Endothelial cell (in vitro differentiated cells): Measurements from ENCODE around the gene NEDD4L. TPM values are rescaled to one million over a fixed set of nuclear protein-coding genes. Genes with fewer than 3 reads are reported as not detected.

Source experiments
- DNase-seq: peaks from one replicate; pipeline ENCODE4 v3.0.0; 2021; ENCODE audit warnings: low spot score
- H3K27ac Mint-ChIP-seq: one replicate; pipeline ENCODE4 v1.8.0; 2021; ENCODE audit warnings: mixed read lengths, inconsistent platforms; ENCODE audit not compliant: unreplicated experiment
- H3K27me3 Mint-ChIP-seq: one replicate; pipeline ENCODE4 v1.8.0; 2021; ENCODE audit warnings: mild to moderate bottlenecking, moderate library complexity, mixed read lengths, inconsistent platforms; ENCODE audit not compliant: unreplicated experiment
- H3K36me3 Mint-ChIP-seq: one replicate; pipeline ENCODE4 v1.8.0; 2021; ENCODE audit warnings: mild to moderate bottlenecking, low read depth, mixed read lengths, inconsistent platforms; ENCODE audit not compliant: unreplicated experiment
- H3K4me1 Mint-ChIP-seq: one replicate; pipeline ENCODE4 v1.8.0; 2021; ENCODE audit warnings: mild to moderate bottlenecking, mixed read lengths, inconsistent platforms; ENCODE audit not compliant: unreplicated experiment
- H3K4me3 Mint-ChIP-seq: one replicate; pipeline ENCODE4 v1.8.0; 2021; ENCODE audit warnings: mild to moderate bottlenecking, mixed read lengths, inconsistent platforms; ENCODE audit not compliant: unreplicated experiment
- H3K9me3 Mint-ChIP-seq: one replicate; pipeline ENCODE4 v1.8.0; 2021; ENCODE audit warnings: mixed read lengths, inconsistent platforms; ENCODE audit not compliant: unreplicated experiment
- total RNA-seq: library from RNA; stranded (reverse); fragmentation: NEBNext Ultra II Directional; extraction: Animal tissue kit (Norgen Biotek cat#: 25700); gene quantifications from one replicate; pipeline ENCODE4 v1.2.1, GENCODE V29; 2021; ENCODE audit not compliant: unreplicated experiment
- TF ChIP-seq, protein P1 (sequence below): fragments of 200-600 bp; sonication (generic); IDR thresholded peaks from one replicate; pipeline ENCODE4 v1.5.0; 2021; ENCODE audit warnings: antibody characterized with exemption; ENCODE audit not compliant: unreplicated experiment

Gene NEDD4L
- total RNA-seq, 1 donor from 2014 or later: 42.8 TPM

DNA sequence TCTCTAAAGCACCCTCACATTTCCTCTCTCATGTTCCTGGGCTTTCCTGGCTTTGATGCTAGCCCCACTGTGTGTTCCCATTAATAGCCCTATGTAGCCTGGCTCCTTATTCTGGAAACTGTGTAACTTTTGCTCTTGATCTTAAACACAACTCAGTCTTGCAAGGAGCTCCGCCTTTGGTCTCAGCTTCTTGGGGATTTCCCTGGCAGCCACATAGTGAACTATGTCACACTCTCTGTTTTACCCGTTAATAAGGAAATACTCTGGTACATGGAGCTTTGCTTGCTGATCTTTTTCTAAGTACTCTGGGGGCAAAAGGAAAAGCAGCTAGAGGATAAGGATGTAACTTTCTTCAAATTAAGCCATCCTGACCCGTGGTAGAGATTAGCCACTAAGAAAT is 259.3 kb downstream of the NEDD4L start:
- no peaks in the 10 kb centered on the region for H3K27me3 Mint-ChIP-seq
- H3K36me3 Mint-ChIP-seq: peaks cover 2% of the 10 kb centered on the region
- DNase-seq: no peak
- TF ChIP-seq, protein P1, sequence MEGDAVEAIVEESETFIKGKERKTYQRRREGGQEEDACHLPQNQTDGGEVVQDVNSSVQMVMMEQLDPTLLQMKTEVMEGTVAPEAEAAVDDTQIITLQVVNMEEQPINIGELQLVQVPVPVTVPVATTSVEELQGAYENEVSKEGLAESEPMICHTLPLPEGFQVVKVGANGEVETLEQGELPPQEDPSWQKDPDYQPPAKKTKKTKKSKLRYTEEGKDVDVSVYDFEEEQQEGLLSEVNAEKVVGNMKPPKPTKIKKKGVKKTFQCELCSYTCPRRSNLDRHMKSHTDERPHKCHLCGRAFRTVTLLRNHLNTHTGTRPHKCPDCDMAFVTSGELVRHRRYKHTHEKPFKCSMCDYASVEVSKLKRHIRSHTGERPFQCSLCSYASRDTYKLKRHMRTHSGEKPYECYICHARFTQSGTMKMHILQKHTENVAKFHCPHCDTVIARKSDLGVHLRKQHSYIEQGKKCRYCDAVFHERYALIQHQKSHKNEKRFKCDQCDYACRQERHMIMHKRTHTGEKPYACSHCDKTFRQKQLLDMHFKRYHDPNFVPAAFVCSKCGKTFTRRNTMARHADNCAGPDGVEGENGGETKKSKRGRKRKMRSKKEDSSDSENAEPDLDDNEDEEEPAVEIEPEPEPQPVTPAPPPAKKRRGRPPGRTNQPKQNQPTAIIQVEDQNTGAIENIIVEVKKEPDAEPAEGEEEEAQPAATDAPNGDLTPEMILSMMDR: no peak
- no peaks in the 10 kb centered on the region for H3K9me3 Mint-ChIP-seq
- H3K4me3 Mint-ChIP-seq: no peak overlapping the region
- peaks cover 7% of the 10 kb centered on the region for H3K4me1 Mint-ChIP-seq
- no peak overlapping the region for H3K27ac Mint-ChIP-seq

DNA sequence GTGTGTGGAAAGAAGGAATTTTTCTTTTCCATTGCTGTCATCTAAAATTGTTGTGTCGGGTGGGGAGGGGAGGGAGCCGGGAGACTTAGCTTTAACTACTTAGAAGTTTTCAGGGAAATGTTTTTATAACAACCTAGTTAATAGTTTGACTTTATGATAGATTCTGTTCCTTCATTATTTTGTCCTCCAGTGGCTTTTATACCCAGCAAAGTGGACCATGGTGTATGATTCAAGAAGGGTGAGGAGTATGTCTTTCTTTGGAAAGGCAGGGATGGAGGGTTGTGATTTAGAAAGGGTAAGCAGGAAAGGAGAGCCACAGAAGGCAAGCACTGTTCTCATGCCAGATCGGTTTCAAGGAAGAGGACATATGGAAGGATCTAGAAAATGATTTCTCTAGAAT is 261.8 kb downstream of the NEDD4L start:
- Mint-ChIP-seq H3K27ac (no peak overlapping the region), H3K9me3 (no peaks in the 10 kb centered on the region), H3K27me3 (no peaks in the 10 kb centered on the region), H3K4me3 (no peak overlapping the region), H3K4me1 (peaks cover 17% of the 10 kb centered on the region), H3K36me3 (peaks cover 2% of the 10 kb centered on the region)
- TF ChIP-seq, protein P1: no peak
- no peak for DNase-seq

DNA sequence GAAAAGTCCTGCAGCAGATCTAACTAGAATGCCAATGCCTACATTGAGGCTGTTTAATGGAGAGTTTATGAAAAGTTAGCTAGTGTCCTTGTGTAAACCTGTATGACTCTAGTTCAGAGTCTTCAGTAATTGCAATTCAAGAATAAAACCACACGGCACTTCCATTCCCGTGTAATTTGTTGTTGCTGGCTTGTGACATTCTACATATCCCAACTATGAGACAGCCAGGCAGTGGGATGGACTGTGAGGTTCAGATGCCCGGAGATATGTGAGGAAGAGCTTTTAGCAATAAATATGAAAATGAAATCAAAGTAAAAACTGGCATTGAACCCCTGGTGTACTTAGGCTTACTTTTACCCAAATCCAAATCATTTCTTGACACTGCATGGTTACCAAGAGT is 263.4 kb downstream of the NEDD4L start:
- H3K4me3 Mint-ChIP-seq: no peak overlapping the region
- H3K27me3 Mint-ChIP-seq: no peaks in the 10 kb centered on the region
- peaks cover 23% of the 10 kb centered on the region for H3K4me1 Mint-ChIP-seq
- TF ChIP-seq, protein P1: no peak
- H3K27ac Mint-ChIP-seq: no peak overlapping the region
- DNase-seq: no peak
- no peaks in the 10 kb centered on the region for H3K9me3 Mint-ChIP-seq
- H3K36me3 Mint-ChIP-seq: peaks cover 2% of the 10 kb centered on the region

- Mint-ChIP-seq H3K27ac (no peak overlapping the region), H3K9me3 (no peaks in the 10 kb centered on the region), H3K36me3 (peaks cover 2% of the 10 kb centered on the region), H3K4me1 (peaks cover 21% of the 10 kb centered on the region), H3K4me3 (no peak overlapping the region), H3K27me3 (no peaks in the 10 kb centered on the region)
- no peak for DNase-seq
- TF ChIP-seq, protein P1: no peak
These were observed 264.4 kb downstream of the NEDD4L start for GRCh38 chr18:58308463-58308862.

DNA sequence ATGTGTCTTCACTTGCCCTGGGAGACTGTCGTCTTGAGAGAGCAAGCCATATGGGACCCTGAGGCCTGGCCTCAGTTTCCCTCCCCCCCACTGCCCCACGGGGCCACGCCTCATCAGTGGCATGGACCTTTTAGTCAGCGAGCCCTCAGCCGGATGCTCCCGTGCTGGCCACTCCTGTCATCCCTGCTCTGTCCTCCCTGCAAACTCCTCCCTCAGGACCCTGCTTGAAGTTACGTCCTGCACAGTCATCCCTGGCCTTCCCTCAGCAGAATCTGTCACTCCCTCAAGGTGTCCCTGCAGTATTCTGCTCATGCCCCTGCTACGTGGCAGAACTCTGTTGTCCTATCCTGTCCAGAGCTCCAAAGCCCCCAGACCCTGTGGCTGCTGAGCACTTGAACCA is 265.1 kb downstream of the NEDD4L start:
- Mint-ChIP-seq H3K27ac (no peak overlapping the region), H3K4me3 (no peak overlapping the region), H3K9me3 (no peaks in the 10 kb centered on the region), H3K4me1 (peaks cover 19% of the 10 kb centered on the region), H3K36me3 (peaks cover 2% of the 10 kb centered on the region), H3K27me3 (no peaks in the 10 kb centered on the region)
- TF ChIP-seq, protein P1: no peak
- DNase-seq: no peak
